Renal cortex interstitium (tissue), 11 donors: ENCODE measurements around the gene GBP7. TPM values are rescaled to one million over a fixed set of nuclear protein-coding genes. Genes with fewer than 3 reads are reported as not detected.
"Not testable (repeated sequence)": the region's sequence is repeated elsewhere in the genome, so short reads cannot be mapped to it uniquely, and the experiment has no call there.

ENCODE experiments used
- DNase-seq, 11 donors: peaks; one replicate each; pipeline ENCODE4 v3.0.0-alpha.2; 2013; ENCODE audit warnings: low read depth in 9 of 11, low spot score in 4 of 11; ENCODE audit errors: extremely low read depth in 1 of 11
- polyA plus RNA-seq, 3 donors: library from polyadenylated mRNA; unstranded; fragments of 120-200 nt; gene quantifications; one replicate each; pipeline ENCODE4 v1.2.1, GENCODE V29; 2013; ENCODE audit not compliant: insufficient read length in 3 of 3

The GBP7 gene
- polyA plus RNA-seq, 3 donors = 0.13 to 0.19 TPM; not detected in 1

DNA sequence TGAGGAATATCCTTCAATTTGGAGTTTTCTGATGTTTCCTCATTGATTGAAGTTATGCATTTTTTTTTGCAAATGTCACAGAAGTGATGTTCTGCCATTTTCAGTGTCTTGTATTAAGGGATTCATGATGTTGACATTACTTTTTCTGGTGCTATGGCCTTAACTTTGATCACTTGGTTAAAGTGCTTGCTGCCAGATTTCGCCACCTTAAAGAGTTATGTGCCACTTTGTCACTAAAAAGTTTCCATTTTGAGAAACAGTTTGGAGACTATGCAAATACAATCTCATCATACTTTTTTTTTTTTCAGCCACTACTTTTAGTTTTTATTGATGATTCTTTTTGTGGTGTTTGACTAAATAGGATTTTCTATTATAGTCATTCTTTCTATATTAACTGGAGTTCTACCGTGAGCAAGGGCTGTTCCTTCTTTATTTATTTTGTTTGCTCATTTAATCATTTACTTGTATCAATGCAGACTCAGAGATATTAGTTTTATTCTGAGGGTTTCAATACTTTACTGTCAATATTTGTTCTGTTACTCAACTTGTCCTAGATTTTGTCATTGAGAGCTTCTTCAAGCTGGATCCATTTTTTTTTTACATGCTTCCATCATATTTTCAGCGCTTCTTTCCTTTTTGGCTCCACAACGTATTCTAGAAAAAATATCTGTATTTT is 3.2 kb downstream of the GBP7 start:
- DNase-seq = no peak

GRCh38 chr1:89171067-89171438 is 4.8 kb downstream of the GBP7 start:
- DNase-seq = no peak

- DNase-seq = no peak
Observed at GRCh38 chr1:89170170-89171066, 5.4 kb downstream of the GBP7 start.

- DNase-seq = no peak
Observed at GRCh38 chr1:89169166-89169565, 6.6 kb downstream of the GBP7 start.

DNA sequence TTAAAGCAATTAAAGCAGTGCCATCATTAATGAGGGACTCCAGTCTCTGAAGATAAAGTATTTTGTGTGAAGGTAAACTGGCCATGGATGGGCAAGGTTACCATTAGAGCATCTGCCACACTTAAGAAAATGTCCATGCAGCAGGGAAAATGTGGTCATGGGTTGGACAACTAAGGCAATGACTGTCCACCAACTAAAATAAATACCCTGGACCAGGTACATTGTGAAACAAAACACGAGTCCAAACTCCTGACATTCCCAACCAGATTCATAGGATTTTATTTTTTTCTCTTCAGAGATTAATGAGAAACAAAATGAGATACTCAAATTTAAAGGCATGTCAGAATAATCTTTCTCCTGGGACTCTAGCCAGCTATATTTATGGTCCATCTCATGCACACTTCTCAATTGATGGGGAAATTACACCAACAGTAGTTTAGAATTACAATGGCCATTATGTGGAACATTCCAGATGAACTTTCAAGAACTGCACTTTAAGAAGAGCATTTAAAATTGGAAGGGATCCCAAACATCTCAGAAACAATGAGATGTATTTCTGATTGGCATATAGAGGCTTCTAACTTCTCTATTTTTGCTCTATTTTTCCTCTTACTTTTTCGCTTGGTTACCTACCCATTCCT is 8.1 kb downstream of the GBP7 start:
- peak in 1 of 11 donors; percentile 0 for DNase-seq

DNA sequence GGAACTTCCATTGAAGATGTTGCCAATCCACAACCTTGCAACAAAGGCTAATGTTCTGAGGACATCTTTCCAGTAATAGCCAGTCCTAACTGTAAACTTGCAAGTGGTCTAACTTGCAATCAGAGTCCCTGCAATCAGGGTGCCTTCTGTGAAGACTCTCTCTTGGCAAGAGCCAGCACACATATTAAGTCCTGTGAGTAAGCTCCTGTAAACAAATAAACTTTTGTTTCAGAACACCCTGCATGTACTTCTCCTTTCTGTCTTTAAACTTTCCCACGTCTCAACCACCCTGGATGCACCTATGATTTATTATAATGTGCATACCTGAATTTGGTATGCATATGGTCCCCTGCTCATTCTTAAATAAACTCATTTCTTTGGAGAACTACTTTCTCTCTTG is 9.1 kb downstream of the GBP7 start:
- DNase-seq = no peak

DNA sequence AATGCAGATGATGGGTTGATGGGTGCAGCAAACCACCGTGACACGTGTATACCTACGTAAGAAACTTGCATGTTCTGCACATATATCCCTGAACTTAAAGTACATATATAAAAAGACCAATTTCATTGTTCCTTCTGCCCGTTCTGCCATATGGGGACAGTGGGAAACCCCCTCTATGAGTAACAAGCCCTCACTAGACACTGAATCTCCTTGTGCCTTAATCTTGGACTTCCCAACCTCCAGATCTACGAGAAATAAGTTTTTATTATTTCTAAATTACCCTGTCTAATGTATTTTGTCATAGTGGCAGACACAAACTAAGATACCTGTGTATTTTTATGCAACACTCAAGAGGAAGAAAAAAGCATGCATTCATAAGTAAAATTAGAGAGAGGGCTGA is 10.0 kb downstream of the GBP7 start:
- DNase-seq = no peak

DNA sequence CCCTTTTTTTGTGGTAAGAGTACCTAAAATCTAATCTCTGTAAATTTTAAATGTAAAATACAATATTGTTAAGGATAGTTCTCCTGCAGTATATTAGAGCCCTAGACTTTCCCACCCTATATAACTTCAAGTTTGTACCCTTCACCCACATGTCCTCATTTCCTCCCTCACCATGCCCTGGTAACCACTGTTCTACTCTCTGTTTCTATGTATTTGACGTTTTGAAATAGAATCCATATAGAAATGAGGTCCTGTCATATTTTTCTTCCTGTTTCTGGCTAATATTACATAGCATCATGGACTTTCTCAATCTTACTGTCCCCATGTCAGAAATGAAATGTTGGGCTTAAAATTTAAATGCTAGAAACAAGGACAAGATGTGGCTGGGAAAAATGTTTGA is 24.8 kb downstream of the GBP7 start:
- no peak for DNase-seq

GRCh38 chr1:89149976-89150375 is 25.8 kb downstream of the GBP7 start:
- no peak for DNase-seq

DNA sequence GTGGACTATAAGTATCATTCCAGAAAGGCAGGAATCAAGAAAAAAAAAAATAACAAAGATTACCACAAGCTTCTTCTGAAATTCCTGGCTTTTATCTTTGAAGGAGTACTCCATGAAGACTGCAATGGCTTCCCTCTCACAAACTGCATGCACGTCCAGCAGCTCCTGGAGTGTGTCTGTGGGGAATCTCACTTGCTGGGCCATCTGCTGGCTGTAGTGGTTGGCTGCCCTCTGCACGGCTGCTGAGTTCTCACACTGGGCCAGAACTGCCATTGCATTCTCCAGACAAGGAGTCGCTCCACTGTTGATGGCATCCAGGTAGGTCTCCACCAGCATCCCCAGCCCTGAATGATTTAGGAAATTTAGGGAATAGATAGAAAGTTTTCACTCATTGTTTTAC is 26.6 kb downstream of the GBP7 start:
- no peak for DNase-seq

- DNase-seq = no peak
Observed at GRCh38 chr1:89147678-89148658, 27.8 kb downstream of the GBP7 start.

GRCh38 chr1:89146721-89147120 is 29.1 kb downstream of the GBP7 start:
- DNase-seq = no peak

GRCh38 chr1:89143484-89143883 is 32.3 kb downstream of the GBP7 start:
- DNase-seq = no peak

DNA sequence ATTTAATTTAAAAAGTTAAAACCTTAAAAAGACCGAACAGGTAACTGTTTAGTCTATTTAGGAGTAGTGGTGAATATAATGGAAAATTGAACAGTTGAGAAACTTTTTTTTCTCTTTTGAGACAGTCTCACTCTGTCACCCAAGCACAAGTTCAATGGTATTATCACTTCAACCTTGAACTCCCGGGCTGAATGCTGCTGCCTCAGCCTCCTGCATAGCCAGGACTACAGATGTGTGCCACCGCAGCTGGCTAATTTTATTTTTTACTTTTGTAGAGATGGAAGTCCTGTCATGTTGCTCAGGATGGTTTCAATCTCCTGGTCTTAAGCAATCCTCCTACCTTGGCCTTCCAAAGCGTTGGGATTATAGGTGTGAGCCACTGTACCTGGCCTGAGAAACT is 33.6 kb downstream of the GBP7 start:
- no peak for DNase-seq

- no peak for DNase-seq
Observed at GRCh38 chr1:89133747-89134146, 42.1 kb downstream of the GBP7 start.

DNA sequence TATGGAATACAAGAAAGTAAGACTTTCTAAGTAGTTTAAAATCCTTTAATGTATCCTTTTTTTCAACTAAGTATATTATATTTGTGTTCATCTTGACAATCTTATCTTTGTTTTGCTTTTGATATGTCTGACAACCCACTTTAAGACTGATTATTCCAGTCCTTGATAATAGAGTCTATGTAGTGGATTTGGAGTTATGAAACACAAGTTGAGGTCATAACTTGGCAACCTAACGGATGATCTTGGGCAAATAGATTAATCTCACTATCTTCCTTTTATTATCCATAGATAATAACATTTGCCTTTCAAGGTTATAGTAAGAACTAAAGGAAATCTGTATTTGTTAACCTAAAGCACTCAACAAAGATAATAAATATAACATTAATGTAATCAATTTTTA is 45.1 kb downstream of the GBP7 start:
- no peak for DNase-seq

DNA sequence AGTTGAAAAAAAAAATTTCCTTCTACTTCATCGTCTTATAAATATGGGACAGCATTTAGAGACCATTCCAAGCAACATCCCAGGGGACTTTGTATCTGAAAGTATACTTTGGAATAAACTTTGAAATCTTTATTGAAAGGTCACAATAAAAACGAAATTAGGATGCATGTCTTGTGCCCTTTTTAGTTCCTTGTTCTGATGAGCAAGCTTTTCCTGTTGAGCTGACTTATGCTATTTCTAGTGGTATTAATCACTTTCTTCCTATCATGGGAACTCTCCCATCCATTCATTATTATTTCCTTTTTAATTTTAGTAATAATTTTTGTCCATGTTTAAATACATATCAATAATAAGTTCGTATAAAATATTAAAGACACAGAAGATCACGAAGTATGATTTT is 45.9 kb downstream of the GBP7 start:
- DNase-seq = no peak

DNA sequence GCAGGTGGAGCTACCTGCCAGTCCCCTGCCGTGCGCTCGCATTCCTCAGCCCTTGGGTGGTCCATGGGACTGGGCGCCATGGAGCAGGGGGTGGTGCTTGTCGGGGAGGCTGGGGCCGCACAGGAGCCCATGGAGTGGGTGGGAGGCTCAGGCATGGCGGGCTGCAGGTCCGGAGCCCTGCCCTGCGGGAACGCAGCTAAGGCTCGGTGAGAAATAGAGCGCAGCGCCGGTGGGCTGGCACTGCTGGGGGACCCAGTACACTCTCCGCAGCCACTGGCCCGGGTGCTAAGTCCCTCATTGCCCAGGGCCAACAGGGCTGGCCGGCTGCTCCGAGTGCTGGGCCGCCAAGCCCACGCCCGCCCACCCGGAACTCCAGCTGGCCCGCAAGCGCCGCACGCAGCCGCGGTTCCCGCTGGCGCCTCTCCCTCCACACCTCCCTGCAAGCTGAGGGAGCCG is 47.8 kb downstream of the GBP7 start:
- not testable (repeated sequence) for DNase-seq
